ENCODE measurements around the gene ADORA2A.

The ADORA2A gene

DNA sequence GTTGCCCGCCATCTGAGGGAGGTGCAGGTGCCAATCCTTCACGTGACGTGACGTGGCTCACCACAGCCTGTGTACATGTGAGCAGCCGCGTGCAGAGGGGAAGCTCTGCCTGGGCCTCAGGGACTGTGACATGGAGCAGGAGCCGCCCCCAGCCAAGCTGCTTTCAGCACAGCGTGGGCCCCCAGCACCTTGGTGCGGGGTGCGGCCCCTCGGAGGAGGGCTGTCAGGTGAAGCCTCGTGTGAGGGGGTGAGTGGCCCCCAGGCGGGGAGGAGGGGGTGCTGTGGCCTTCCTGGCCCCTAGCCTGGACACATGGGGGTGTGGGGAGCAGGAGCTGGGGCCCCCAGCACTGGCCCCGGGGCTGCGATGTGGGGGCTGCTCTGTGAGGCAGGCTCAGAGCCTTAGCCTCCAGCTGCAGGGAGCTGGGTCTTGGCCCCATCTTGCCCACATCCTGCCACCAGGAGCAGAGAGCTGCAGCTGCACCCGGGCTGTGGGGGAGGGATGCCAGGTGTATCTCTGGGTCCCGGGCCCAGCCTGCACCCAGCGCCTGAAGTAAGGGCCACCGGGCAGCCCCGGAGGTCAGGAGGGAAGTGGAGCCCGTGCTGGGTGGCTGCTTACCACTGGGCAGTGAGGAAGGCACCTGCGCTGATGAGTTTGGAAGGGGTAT is at the start of gene ADORA2A:
ADORA2A (plus strand) TSS at position 100 of the 665 bp plus-strand sequence. CDS start 5,806 bp downstream, outside the sequence.
- Histone ChIP-seq H3K36me3 (ENCODE audit: control insufficient read depth, insufficient read depth, low read length) (no peaks in the 10 kb centered on the region), H3K4me1 (ENCODE audit: control insufficient read depth, insufficient read depth, low read length) (peaks cover 4% of the 10 kb centered on the region), H3K9ac (ENCODE audit: low read depth, low read length) (no peak within 1 kb of the TSS), H3K27me3 (ENCODE audit: control insufficient read depth, insufficient read depth, low read length) (peaks cover 14% of the 10 kb centered on the region), H3K9me3 (ENCODE audit: control insufficient read depth, insufficient read depth, low read length) (no peaks in the 10 kb centered on the region), H3K4me3 (ENCODE audit: low read depth, low read length) (no peak within 1 kb of the TSS)

GRCh38 chr22:24379536-24379935 is 47.9 kb upstream of the ADORA2A start:
- Histone ChIP-seq H3K9me3 (ENCODE audit: control insufficient read depth, insufficient read depth, low read length) (no peaks in the 10 kb centered on the region), H3K4me3 (ENCODE audit: low read depth, low read length) (no peak overlapping the region), H3K27me3 (ENCODE audit: control insufficient read depth, insufficient read depth, low read length) (no peaks in the 10 kb centered on the region), H3K36me3 (ENCODE audit: control insufficient read depth, insufficient read depth, low read length) (no peaks in the 10 kb centered on the region), H3K9ac (ENCODE audit: low read depth, low read length) (no peak overlapping the region), H3K4me1 (ENCODE audit: control insufficient read depth, insufficient read depth, low read length) (no peaks in the 10 kb centered on the region)

DNA sequence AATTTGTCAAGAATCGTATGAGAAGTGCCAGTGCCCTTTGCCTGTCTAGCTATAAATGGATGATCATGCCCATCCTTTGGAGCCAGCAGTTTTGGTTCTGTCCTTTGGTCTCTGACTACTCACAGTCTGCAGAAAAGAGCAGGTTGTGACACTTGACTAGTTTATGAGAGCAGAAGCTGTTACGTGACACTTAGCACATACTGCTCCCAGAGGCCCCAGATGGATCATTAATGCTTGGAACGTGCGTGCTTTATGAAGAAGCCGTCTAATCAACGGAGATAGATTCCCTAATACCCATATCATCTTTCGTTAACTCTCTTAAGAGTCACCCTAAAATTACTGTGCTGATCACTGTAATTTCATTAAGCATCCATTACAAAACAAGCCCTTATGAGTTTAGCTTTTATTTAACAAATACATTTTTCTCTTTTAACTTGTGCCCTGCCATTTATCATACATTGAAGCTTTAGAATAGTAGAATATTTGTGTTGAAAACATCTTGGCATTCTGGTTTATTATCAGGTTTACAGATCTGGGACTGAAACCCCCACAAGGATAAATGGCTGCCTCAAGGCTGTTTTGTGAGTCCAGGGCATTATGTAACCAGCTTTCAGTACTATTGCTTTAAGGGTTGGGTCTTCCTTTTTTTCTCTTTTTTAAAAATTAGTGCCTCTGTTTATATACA is 47.0 kb upstream of the ADORA2A start:
- H3K4me1 ChIP-seq (ENCODE audit: control insufficient read depth, insufficient read depth, low read length) = no peaks in the 10 kb centered on the region
- no peak overlapping the region for H3K9ac ChIP-seq (ENCODE audit: low read depth, low read length)
- H3K4me3 ChIP-seq (ENCODE audit: low read depth, low read length) = no peak overlapping the region
- no peaks in the 10 kb centered on the region for H3K27me3 ChIP-seq (ENCODE audit: control insufficient read depth, insufficient read depth, low read length)
- no peaks in the 10 kb centered on the region for H3K36me3 ChIP-seq (ENCODE audit: control insufficient read depth, insufficient read depth, low read length)
- H3K9me3 ChIP-seq (ENCODE audit: control insufficient read depth, insufficient read depth, low read length) = no peaks in the 10 kb centered on the region

DNA sequence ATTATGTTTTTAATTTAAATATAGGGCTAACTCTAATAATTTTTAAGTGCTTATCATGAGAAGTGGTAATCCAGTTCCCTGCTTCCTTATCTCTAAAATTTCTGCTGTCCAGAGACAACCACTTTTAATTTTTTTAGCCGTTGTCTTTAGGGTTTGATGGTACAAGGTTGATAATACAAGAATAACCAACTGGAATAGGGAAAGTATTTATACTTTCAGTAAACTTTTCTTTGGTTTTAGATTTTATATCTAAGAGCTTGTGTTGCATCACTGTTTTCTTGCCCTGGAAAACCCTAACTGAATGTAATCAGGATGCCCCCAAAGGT is 46.5 kb upstream of the ADORA2A start:
- no peaks in the 10 kb centered on the region for H3K36me3 ChIP-seq (ENCODE audit: control insufficient read depth, insufficient read depth, low read length)
- H3K9me3 ChIP-seq (ENCODE audit: control insufficient read depth, insufficient read depth, low read length) = no peaks in the 10 kb centered on the region
- no peaks in the 10 kb centered on the region for H3K4me1 ChIP-seq (ENCODE audit: control insufficient read depth, insufficient read depth, low read length)
- H3K4me3 ChIP-seq (ENCODE audit: low read depth, low read length) = no peak overlapping the region
- H3K27me3 ChIP-seq (ENCODE audit: control insufficient read depth, insufficient read depth, low read length) = no peaks in the 10 kb centered on the region
- H3K9ac ChIP-seq (ENCODE audit: low read depth, low read length) = no peak overlapping the region

DNA sequence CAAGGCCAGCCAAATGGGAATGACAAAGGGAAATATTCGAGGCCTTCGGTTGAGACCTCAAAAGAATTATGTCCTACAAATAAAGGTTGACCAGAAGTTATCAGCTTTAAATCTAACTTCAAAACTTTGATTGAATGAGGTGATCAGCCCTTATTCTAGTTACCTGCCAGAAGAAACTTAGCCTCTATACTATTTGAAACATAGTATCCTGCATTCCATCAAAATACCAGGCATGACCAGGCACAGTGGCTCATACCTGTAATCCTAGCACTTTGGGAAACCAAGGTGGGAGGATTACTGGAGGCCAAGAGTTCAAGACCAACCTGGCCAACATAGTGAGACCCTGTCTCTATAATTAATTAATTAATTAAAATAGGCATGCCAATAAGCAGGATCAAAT is 44.3 kb upstream of the ADORA2A start:
- Histone ChIP-seq H3K36me3 (ENCODE audit: control insufficient read depth, insufficient read depth, low read length) (no peaks in the 10 kb centered on the region), H3K4me1 (ENCODE audit: control insufficient read depth, insufficient read depth, low read length) (no peaks in the 10 kb centered on the region), H3K9me3 (ENCODE audit: control insufficient read depth, insufficient read depth, low read length) (no peaks in the 10 kb centered on the region)

DNA sequence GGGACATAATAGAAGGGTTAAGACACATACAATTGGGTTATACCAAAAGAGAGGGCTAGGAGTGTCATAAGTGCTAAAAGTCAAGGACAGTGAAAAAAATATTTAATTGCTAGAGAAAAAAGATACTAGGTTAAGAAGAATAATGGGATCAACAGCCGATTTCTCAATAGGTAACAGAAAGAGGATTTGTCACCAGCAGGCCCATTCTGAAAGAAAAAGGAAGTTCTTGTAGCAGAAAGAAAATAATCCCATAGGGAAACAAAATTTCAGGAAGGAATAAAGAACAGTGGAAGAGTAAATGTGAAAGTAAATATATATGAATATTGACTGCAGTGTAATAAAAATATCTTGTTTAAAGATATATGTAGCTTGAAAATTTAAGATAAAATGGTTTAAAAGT is 43.3 kb upstream of the ADORA2A start:
- Histone ChIP-seq H3K9me3 (ENCODE audit: control insufficient read depth, insufficient read depth, low read length) (no peaks in the 10 kb centered on the region), H3K27me3 (ENCODE audit: control insufficient read depth, insufficient read depth, low read length) (no peaks in the 10 kb centered on the region), H3K4me1 (ENCODE audit: control insufficient read depth, insufficient read depth, low read length) (no peaks in the 10 kb centered on the region), H3K4me3 (ENCODE audit: low read depth, low read length) (no peak overlapping the region), H3K9ac (ENCODE audit: low read depth, low read length) (no peak overlapping the region), H3K36me3 (ENCODE audit: control insufficient read depth, insufficient read depth, low read length) (no peaks in the 10 kb centered on the region)

More for the DNA sequence above, 44.3 kb upstream of the ADORA2A start:
- Histone ChIP-seq H3K4me3 (ENCODE audit: low read depth, low read length) (no peak overlapping the region), H3K9ac (ENCODE audit: low read depth, low read length) (no peak overlapping the region), H3K27me3 (ENCODE audit: control insufficient read depth, insufficient read depth, low read length) (no peaks in the 10 kb centered on the region)

GRCh38 chr22:24386937-24387471 is 40.4 kb upstream of the ADORA2A start:
- Histone ChIP-seq H3K4me3 (ENCODE audit: low read depth, low read length) (no peak overlapping the region), H3K4me1 (ENCODE audit: control insufficient read depth, insufficient read depth, low read length) (no peaks in the 10 kb centered on the region), H3K9me3 (ENCODE audit: control insufficient read depth, insufficient read depth, low read length) (no peaks in the 10 kb centered on the region), H3K27me3 (ENCODE audit: control insufficient read depth, insufficient read depth, low read length) (no peaks in the 10 kb centered on the region), H3K9ac (ENCODE audit: low read depth, low read length) (no peak overlapping the region), H3K36me3 (ENCODE audit: control insufficient read depth, insufficient read depth, low read length) (no peaks in the 10 kb centered on the region)

DNA sequence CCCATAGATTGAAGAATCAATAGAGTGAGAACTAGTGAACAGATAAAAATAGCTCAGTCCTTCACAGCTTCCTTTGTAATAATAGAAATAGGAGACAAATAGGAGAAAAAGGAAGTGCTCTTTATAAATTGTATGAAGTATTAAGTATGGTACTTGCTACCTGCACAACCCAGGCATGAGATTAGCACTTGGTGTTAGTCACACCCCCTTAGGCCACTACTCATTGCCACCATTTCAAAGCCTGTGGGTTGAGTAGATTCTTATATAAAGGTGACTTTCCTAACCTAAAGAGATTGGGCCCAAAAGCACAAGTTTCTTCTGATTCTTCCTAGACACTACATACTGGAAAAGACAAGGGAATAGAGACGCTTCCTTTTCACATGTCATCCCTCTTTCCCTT is 37.7 kb upstream of the ADORA2A start:
- Histone ChIP-seq H3K27me3 (ENCODE audit: control insufficient read depth, insufficient read depth, low read length) (no peaks in the 10 kb centered on the region), H3K36me3 (ENCODE audit: control insufficient read depth, insufficient read depth, low read length) (no peaks in the 10 kb centered on the region), H3K9me3 (ENCODE audit: control insufficient read depth, insufficient read depth, low read length) (no peaks in the 10 kb centered on the region)

GRCh38 chr22:24390156-24390555 is 37.2 kb upstream of the ADORA2A start:
- Histone ChIP-seq H3K36me3 (ENCODE audit: control insufficient read depth, insufficient read depth, low read length) (no peaks in the 10 kb centered on the region), H3K27me3 (ENCODE audit: control insufficient read depth, insufficient read depth, low read length) (no peaks in the 10 kb centered on the region), H3K9me3 (ENCODE audit: control insufficient read depth, insufficient read depth, low read length) (no peaks in the 10 kb centered on the region), H3K9ac (ENCODE audit: low read depth, low read length) (no peak overlapping the region), H3K4me1 (ENCODE audit: control insufficient read depth, insufficient read depth, low read length) (no peaks in the 10 kb centered on the region), H3K4me3 (ENCODE audit: low read depth, low read length) (no peak overlapping the region)

More for the DNA sequence above, 37.7 kb upstream of the ADORA2A start:
- H3K4me3 ChIP-seq (ENCODE audit: low read depth, low read length) = no peak overlapping the region
- H3K4me1 ChIP-seq (ENCODE audit: control insufficient read depth, insufficient read depth, low read length) = no peaks in the 10 kb centered on the region
- no peak overlapping the region for H3K9ac ChIP-seq (ENCODE audit: low read depth, low read length)

- H3K36me3 ChIP-seq (ENCODE audit: control insufficient read depth, insufficient read depth, low read length) = no peaks in the 10 kb centered on the region
- no peaks in the 10 kb centered on the region for H3K9me3 ChIP-seq (ENCODE audit: control insufficient read depth, insufficient read depth, low read length)
- no peaks in the 10 kb centered on the region for H3K27me3 ChIP-seq (ENCODE audit: control insufficient read depth, insufficient read depth, low read length)
- H3K4me1 ChIP-seq (ENCODE audit: control insufficient read depth, insufficient read depth, low read length) = no peaks in the 10 kb centered on the region
- no peak overlapping the region for H3K9ac ChIP-seq (ENCODE audit: low read depth, low read length)
- no peak overlapping the region for H3K4me3 ChIP-seq (ENCODE audit: low read depth, low read length)
These were observed 36.8 kb upstream of the ADORA2A start for GRCh38 chr22:24390576-24390975.

- H3K9me3 ChIP-seq (ENCODE audit: control insufficient read depth, insufficient read depth, low read length) = no peaks in the 10 kb centered on the region
- no peaks in the 10 kb centered on the region for H3K4me1 ChIP-seq (ENCODE audit: control insufficient read depth, insufficient read depth, low read length)
- no peak overlapping the region for H3K4me3 ChIP-seq (ENCODE audit: low read depth, low read length)
- no peaks in the 10 kb centered on the region for H3K27me3 ChIP-seq (ENCODE audit: control insufficient read depth, insufficient read depth, low read length)
- no peak overlapping the region for H3K9ac ChIP-seq (ENCODE audit: low read depth, low read length)
- H3K36me3 ChIP-seq (ENCODE audit: control insufficient read depth, insufficient read depth, low read length) = no peaks in the 10 kb centered on the region
These were observed 35.6 kb upstream of the ADORA2A start for GRCh38 chr22:24391836-24392217.
